ENCODE data around the gene COL25A1.
"Not testable (repeated sequence)": the region's sequence is repeated elsewhere in the genome, so short reads cannot be mapped to it uniquely, and the experiment has no call there.

Gene COL25A1

GRCh38 chr4:109123951-109124350 lies 178.5 kb downstream of the COL25A1 start:
- no peak for DNase-seq (ENCODE audit: low read depth)
- no peak overlapping the region for H3K4me3 ChIP-seq (ENCODE audit: low read length)
- TF ChIP-seq CTCF (conservative IDR thresholded peaks at IDR 0.05; ENCODE audit: low read depth, low read length) = no peak

DNA sequence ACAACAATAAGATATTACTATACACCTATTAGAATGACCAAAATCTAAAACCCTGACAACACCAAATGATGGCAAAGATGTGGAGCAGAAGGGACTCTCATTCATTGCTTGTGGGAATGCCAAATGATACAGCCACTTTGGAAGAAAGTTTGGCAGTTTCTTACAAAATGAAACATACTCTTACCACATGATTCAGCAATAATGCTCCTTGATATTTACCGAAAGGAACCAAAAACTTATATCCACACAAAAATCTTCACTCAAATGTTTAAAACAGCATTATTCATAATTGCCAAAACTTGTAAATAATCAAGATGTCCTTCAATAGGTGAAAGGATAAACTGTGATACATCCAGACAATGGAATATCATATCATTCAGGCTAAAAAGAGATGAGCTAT lies 180.9 kb downstream of the COL25A1 start:
- no peak for TF ChIP-seq CTCF (conservative IDR thresholded peaks at IDR 0.05; ENCODE audit: low read depth, low read length)
- H3K4me3 ChIP-seq (ENCODE audit: low read length) = no peak overlapping the region
- DNase-seq (ENCODE audit: low read depth) = no peak

DNA sequence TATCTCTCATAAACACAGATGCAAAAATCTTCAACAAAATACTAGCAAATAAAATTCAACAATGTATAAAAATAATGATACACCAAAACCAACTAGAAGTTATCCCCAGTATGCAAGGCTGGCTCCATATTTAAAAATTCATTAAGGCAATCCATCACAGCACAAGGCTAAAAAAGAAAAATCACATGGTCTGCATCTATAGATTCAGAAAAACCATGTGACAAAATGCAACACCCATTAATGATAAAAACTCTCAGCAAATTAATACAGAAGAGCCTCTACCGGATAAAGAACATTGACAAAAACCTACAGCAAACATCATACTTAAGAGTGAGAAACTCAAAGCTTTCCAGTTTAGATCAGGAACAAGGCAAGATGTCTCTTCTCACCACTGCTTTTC lies 182.6 kb downstream of the COL25A1 start:
- H3K4me3 ChIP-seq (ENCODE audit: low read length) = no peak overlapping the region
- no peak for DNase-seq (ENCODE audit: low read depth)
- no peak for TF ChIP-seq CTCF (conservative IDR thresholded peaks at IDR 0.05; ENCODE audit: low read depth, low read length)

GRCh38 chr4:109118635-109119034 lies 183.8 kb downstream of the COL25A1 start:
- no peak for DNase-seq (ENCODE audit: low read depth)
- no peak for TF ChIP-seq CTCF (conservative IDR thresholded peaks at IDR 0.05; ENCODE audit: low read depth, low read length)
- H3K4me3 ChIP-seq (ENCODE audit: low read length) = no peak overlapping the region

DNA sequence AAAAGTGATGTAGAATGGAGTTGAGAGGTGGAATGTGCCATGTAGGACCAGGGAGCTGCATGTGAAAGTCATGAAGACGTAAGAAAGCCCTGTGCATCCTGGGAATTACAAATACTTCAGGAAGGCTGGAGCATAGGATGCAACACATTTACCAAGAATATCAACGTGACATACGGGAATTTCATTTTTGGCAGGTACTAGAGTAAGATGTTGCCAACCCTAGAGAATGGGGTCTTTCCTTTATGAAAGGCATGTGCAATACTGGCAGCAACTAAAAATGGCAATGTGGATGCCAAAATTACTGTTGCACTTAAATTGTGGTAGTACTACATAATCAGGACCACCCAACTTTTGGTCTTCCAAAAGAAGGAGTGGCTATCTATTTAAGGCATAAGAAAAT lies 188.0 kb downstream of the COL25A1 start:
- H3K4me3 ChIP-seq (ENCODE audit: low read length) = no peak overlapping the region
- TF ChIP-seq CTCF (conservative IDR thresholded peaks at IDR 0.05; ENCODE audit: low read depth, low read length) = no peak
- no peak for DNase-seq (ENCODE audit: low read depth)

GRCh38 chr4:109113521-109113920 lies 188.9 kb downstream of the COL25A1 start:
- no peak for TF ChIP-seq CTCF (conservative IDR thresholded peaks at IDR 0.05; ENCODE audit: low read depth, low read length)
- no peak for DNase-seq (ENCODE audit: low read depth)
- no peak overlapping the region for H3K4me3 ChIP-seq (ENCODE audit: low read length)

DNA sequence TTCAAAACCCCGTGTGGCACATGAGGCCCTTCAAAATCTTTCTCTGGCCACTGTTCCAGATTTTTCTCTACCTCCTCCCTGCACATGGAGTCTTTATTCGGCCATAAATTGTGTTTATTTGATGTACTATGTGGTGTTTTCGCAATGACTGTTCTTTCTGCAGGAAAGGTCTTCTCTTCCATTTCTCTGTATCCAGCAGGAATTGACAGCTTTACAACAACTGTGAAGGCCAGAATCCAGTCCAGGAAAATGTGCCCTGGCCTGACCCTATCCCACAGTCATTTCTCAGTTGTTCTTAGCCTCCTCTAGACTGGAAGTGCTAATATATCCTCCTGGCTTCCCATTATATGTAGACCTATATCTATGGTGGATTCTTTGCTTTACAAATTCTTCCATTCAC lies 191.4 kb downstream of the COL25A1 start:
- DNase-seq (ENCODE audit: low read depth) = no peak
- no peak overlapping the region for H3K4me3 ChIP-seq (ENCODE audit: low read length)
- TF ChIP-seq CTCF (conservative IDR thresholded peaks at IDR 0.05; ENCODE audit: low read depth, low read length) = no peak

- DNase-seq (ENCODE audit: low read depth); H3K4me3 ChIP-seq (ENCODE audit: low read length): not testable (repeated sequence)
Measured at GRCh38 chr4:109108215-109108614, 194.2 kb downstream of the COL25A1 start.
